ENCODE data around the gene SMPD1. TPM values are rescaled to one million over a fixed set of nuclear protein-coding genes. Genes with fewer than 3 reads are reported as not detected.

Gene SMPD1
- total RNA-seq, 4 donors from 2014 or later, result 26.6 to 37.8 (median 33.5) TPM

DNA sequence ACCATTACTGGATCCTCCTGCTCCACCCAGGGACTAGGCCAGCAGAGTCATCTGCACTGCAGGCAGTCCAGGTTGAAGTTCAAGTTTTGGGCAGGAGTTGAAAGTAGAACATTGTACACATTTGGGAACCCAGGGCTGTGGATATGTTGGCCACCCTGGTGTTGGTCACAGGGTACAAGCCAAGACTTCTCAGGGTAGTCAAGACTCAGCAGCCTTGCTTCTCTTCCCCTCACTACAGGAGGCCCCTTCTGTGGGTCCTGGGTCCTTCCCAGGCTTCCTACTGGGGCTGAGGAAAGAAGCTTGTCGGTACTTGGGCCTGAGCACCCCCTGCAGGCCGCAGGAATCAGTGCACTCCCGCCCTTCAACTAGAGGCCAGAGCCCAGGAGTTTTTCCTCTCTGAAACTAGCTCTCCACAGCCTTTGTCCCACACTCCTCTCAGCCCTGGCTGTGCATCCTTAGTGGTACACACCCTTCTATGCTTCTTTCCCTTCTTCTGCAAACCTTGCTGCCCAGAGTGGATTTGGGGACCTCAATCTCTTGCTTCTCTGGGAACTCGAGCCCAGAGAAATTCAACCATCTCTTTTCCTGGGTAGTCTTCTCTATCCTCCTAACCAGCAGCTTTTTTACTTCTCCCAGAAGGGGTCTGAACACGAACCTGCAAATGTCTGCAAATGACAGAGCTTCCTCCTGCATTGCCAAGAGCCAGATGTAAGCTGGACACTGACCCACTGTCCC lies 53.2 kb downstream of the SMPD1 start:
- no peak overlapping the region for H3K4me3 ChIP-seq
- TF ChIP-seq POLR2A (IDR thresholded peaks at IDR 0.05), result no peak
- TF ChIP-seq, protein P1, sequence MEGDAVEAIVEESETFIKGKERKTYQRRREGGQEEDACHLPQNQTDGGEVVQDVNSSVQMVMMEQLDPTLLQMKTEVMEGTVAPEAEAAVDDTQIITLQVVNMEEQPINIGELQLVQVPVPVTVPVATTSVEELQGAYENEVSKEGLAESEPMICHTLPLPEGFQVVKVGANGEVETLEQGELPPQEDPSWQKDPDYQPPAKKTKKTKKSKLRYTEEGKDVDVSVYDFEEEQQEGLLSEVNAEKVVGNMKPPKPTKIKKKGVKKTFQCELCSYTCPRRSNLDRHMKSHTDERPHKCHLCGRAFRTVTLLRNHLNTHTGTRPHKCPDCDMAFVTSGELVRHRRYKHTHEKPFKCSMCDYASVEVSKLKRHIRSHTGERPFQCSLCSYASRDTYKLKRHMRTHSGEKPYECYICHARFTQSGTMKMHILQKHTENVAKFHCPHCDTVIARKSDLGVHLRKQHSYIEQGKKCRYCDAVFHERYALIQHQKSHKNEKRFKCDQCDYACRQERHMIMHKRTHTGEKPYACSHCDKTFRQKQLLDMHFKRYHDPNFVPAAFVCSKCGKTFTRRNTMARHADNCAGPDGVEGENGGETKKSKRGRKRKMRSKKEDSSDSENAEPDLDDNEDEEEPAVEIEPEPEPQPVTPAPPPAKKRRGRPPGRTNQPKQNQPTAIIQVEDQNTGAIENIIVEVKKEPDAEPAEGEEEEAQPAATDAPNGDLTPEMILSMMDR (IDR thresholded peaks at IDR 0.05), result peak; percentile 73 to 92 (median 80)
- WGBS, 2 donors (ENCODE audit: low coverage in 1 of 2), result 0 to 35% methylated on average over 1 to 2 of the region's 5 CpGs
- H3K27me3 ChIP-seq, result no peaks in the 10 kb centered on the region
- H3K9me3 ChIP-seq, result no peaks in the 10 kb centered on the region
- H3K27ac ChIP-seq, result no peak overlapping the region
- ATAC-seq, result peak; percentile 81
- peaks cover 0 to 12% of the 10 kb centered on the region in 2 donors for H3K36me3 ChIP-seq
- H3K4me1 ChIP-seq, result no peaks in the 10 kb centered on the region

Other genes with a start within 250 kb of the SMPD1 start
- gene OR52B2, start 220.1 kb upstream of the SMPD1 start, total RNA-seq, result not detected
- gene OR52W1, start 191.2 kb upstream of the SMPD1 start, total RNA-seq, result not detected
- not detected for gene C11orf42, start 184.9 kb upstream of the SMPD1 start, total RNA-seq
- gene FHIP1B, start 155.8 kb upstream of the SMPD1 start, total RNA-seq, result 10 to 100 TPM; 13.0 to 50.4 (median 20.0) TPM
- under 1 TPM in 1 of 4 donors, not detected in 3; 0.73 TPM for gene CNGA4, start 151.4 kb upstream of the SMPD1 start, total RNA-seq
- gene CCKBR, start 130.6 kb upstream of the SMPD1 start, total RNA-seq, result under 1 TPM in 2 of 4 donors, not detected in 2; 0.16 to 0.22 TPM
- gene CAVIN3, start 70.0 kb upstream of the SMPD1 start, total RNA-seq, result 100 to 1,000 TPM; 164 to 313 (median 211) TPM
- 100 to 1,000 TPM in 1 of 4 donors, 10 to 100 TPM in 3; 55.9 to 149 (median 73.1) TPM for gene APBB1, start 28.6 kb downstream of the SMPD1 start, total RNA-seq
- 1 to 10 TPM in 1 of 4 donors, under 1 TPM in 1, not detected in 2; 0.31 to 3.6 TPM for gene HPX, start 50.5 kb downstream of the SMPD1 start, total RNA-seq
- gene TRIM3, start 83.5 kb downstream of the SMPD1 start, total RNA-seq, result 10 to 100 TPM; 19.9 to 31.7 (median 23.7) TPM
- gene ARFIP2, start 90.9 kb downstream of the SMPD1 start, total RNA-seq, result 10 to 100 TPM; 35.7 to 55.1 (median 51.2) TPM
- 10 to 100 TPM; 37.3 to 69.0 (median 47.0) TPM for gene TIMM10B, start 91.0 kb downstream of the SMPD1 start, total RNA-seq
- gene DNHD1, start 106.8 kb downstream of the SMPD1 start, total RNA-seq, result 10 to 100 TPM in 2 of 4 donors, 1 to 10 TPM in 2; 2.9 to 20.9 (median 9.8) TPM
- 10 to 100 TPM; 25.7 to 32.4 (median 28.1) TPM for gene RRP8, start 213.1 kb downstream of the SMPD1 start, total RNA-seq
- gene ILK, start 213.3 kb downstream of the SMPD1 start, total RNA-seq, result 100 to 1,000 TPM; 395 to 658 (median 466) TPM
- 10 to 100 TPM; 21.7 to 41.1 (median 35.4) TPM for gene TAF10, start 221.7 kb downstream of the SMPD1 start, total RNA-seq
- 10 to 100 TPM; 67.6 to 84.4 (median 76.9) TPM for gene TPP1, start 228.9 kb downstream of the SMPD1 start, total RNA-seq

Measured in gastroesophageal sphincter (tissue), 4 donors.